Loucy (cell line): ENCODE measurements around the gene HDGFL2.

Experiments
- H2AFZ ChIP-seq: fragments of 200-600 bp; sonication (generic); 2 replicates; pipeline ENCODE4 v1.6.0; 2016; ENCODE audit warnings: antibody characterized with exemption, mild to moderate bottlenecking, low read length, moderate library complexity
- H3F3A ChIP-seq: fragments of 200-600 bp; 2 replicates; pipeline ENCODE4 v1.6.0; 2016; ENCODE audit warnings: antibody characterized with exemption, low read depth, mild to moderate bottlenecking
- H3K27me3 ChIP-seq: fragments of 200-600 bp; sonication (generic); 2 replicates; pipeline ENCODE4 v1.6.1; 2014; ENCODE audit warnings: low read length, mild to moderate bottlenecking; ENCODE audit not compliant: insufficient read depth, poor library complexity, severe bottlenecking
- H3K36me3 ChIP-seq: fragments of 200-600 bp; sonication (generic); 2 replicates; pipeline ENCODE4 v1.6.1; 2016; ENCODE audit warnings: low read length; ENCODE audit not compliant: insufficient read depth
- H3K4me1 ChIP-seq: fragments of 200-600 bp; sonication (generic); 2 replicates; pipeline ENCODE4 v1.5.1; 2014; ENCODE audit warnings: low read length, mild to moderate bottlenecking; ENCODE audit not compliant: insufficient read depth, poor library complexity, severe bottlenecking
- H3K4me2 ChIP-seq: fragments of 200-600 bp; sonication (generic); 2 replicates; pipeline ENCODE4 v1.6.0; 2014; ENCODE audit warnings: antibody characterized with exemption, low read length, low read depth, mild to moderate bottlenecking; ENCODE audit not compliant: poor library complexity, severe bottlenecking
- H3K4me3 ChIP-seq: fragments of 200-600 bp; sonication (generic); 2 replicates; pipeline ENCODE4 v1.5.1; 2014; ENCODE audit warnings: low read length, mild to moderate bottlenecking, mixed read lengths; ENCODE audit not compliant: poor library complexity, severe bottlenecking
- H3K79me2 ChIP-seq: fragments of 200-600 bp; sonication (generic); 2 replicates; pipeline ENCODE4 v1.6.1; 2014; ENCODE audit warnings: low read length; ENCODE audit not compliant: insufficient read depth
- H3K9ac ChIP-seq: fragments of 200-600 bp; sonication (generic); 2 replicates; pipeline ENCODE4 v1.6.0; 2014; ENCODE audit warnings: mild to moderate bottlenecking, low read depth, low read length, moderate library complexity; ENCODE audit not compliant: poor library complexity, severe bottlenecking
- H3K9me2 ChIP-seq: fragments of 200-600 bp; sonication (generic); replicated peaks from 2 replicates; pipeline ENCODE4 v1.6.1; 2016; ENCODE audit warnings: low read depth, low read length, mixed read lengths
- H3K9me3 ChIP-seq: fragments of 200-600 bp; sonication (generic); 2 replicates; pipeline ENCODE4 v1.6.1; 2014; ENCODE audit warnings: mild to moderate bottlenecking, antibody characterized with exemption, low read length, low read depth; ENCODE audit not compliant: insufficient read depth
- H4K20me1 ChIP-seq: fragments of 200-600 bp; sonication (generic); 2 replicates; pipeline ENCODE4 v1.6.0; 2014; ENCODE audit warnings: antibody characterized with exemption, low read length, mild to moderate bottlenecking; ENCODE audit not compliant: insufficient read depth, poor library complexity, severe bottlenecking
- CTCF ChIP-seq: fragments of 200-600 bp; sonication (generic); conservative IDR thresholded peaks from 2 replicates; pipeline ENCODE4 v1.5.1; 2014; ENCODE audit warnings: mild to moderate bottlenecking, antibody characterized with exemption, low read length
- EZH2phosphoT487 ChIP-seq: fragments of 200-600 bp; IDR thresholded peaks from 2 replicates; pipeline ENCODE4 v1.6.1; 2018; ENCODE audit warnings: antibody characterized with exemption, mild to moderate bottlenecking, moderate library complexity, borderline replicate concordance

The HDGFL2 gene

GRCh38 chr19:4447327-4448146 is 24.6 kb upstream of the HDGFL2 start:
- Histone ChIP-seq H2AFZ (no peak overlapping the region), H3K36me3 (peaks cover 70% of the 10 kb centered on the region; the same call in 1 of the 2 replicates), H3K79me2 (no peaks in the 10 kb centered on the region), H3K4me3 (no peak overlapping the region), H3K9me2 (no peaks in the 10 kb centered on the region), H3K9ac (no peak overlapping the region), H3K9me3 (no peaks in the 10 kb centered on the region), H3K27me3 (no peaks in the 10 kb centered on the region), H3K4me1 (no peaks in the 10 kb centered on the region), H3K4me2 (no peak overlapping the region), H3F3A (no peaks in the 10 kb centered on the region), H4K20me1 (no peaks in the 10 kb centered on the region)
- no peak for TF ChIP-seq EZH2phosphoT487
- no peak for TF ChIP-seq CTCF

- no peaks in the 10 kb centered on the region for H3K27me3 ChIP-seq
Observed at GRCh38 chr19:4448147-4448985, 23.7 kb upstream of the HDGFL2 start.

More at GRCh38 chr19:4448147-4448985, 23.7 kb upstream of the HDGFL2 start:
- H3K4me1 ChIP-seq = no peaks in the 10 kb centered on the region
- H3K79me2 ChIP-seq = no peaks in the 10 kb centered on the region
- H3K4me3 ChIP-seq = no peak overlapping the region
- no peak overlapping the region for H2AFZ ChIP-seq
- no peaks in the 10 kb centered on the region for H3K9me3 ChIP-seq
- H3F3A ChIP-seq = no peaks in the 10 kb centered on the region
- H3K9me2 ChIP-seq = no peaks in the 10 kb centered on the region
- H3K4me2 ChIP-seq = no peak overlapping the region
- TF ChIP-seq CTCF (no peak), EZH2phosphoT487 (no peak)
- H4K20me1 ChIP-seq = no peaks in the 10 kb centered on the region
- peaks cover 68% of the 10 kb centered on the region; the same call in 1 of the 2 replicates for H3K36me3 ChIP-seq
- no peak overlapping the region for H3K9ac ChIP-seq
